Smooth muscle cell (in vitro differentiated cells): ENCODE results near the gene NR3C1. TPM values are rescaled to one million over a fixed set of nuclear protein-coding genes. Genes with fewer than 3 reads are reported as not detected.

Experiments used
- DNase-seq: peaks from one replicate; lab custom pipeline; 2025; ENCODE audit not compliant: unreplicated experiment; lab: John Stamatoyannopoulos, UW
- H2AFZ ChIP-seq: fragments of 200-600 bp; sonication (generic); 2 replicates; pipeline ENCODE4 v1.6.0; 2016; ENCODE audit warnings: antibody characterized with exemption, low read depth, mild to moderate bottlenecking
- H3F3A ChIP-seq: fragments of 200-600 bp; sonication (generic); 2 replicates; pipeline ENCODE4 v1.6.0; 2017; ENCODE audit warnings: antibody characterized with exemption, low read depth
- H3K27ac ChIP-seq: fragments of 200-600 bp; sonication (generic); 2 replicates; pipeline ENCODE4 v1.5.1; 2016; ENCODE audit warnings: low read depth, mild to moderate bottlenecking
- H3K27me3 ChIP-seq: fragments of 200-600 bp; sonication (generic); 2 replicates; pipeline ENCODE4 v1.6.1; 2016; ENCODE audit warnings: low read depth, mild to moderate bottlenecking
- H3K36me3 ChIP-seq: fragments of 200-600 bp; sonication (generic); 2 replicates; pipeline ENCODE4 v1.5.1; 2016; ENCODE audit warnings: low read depth
- H3K4me1 ChIP-seq: fragments of 200-600 bp; sonication (generic); 2 replicates; pipeline ENCODE4 v1.5.1; 2016; ENCODE audit warnings: low read depth
- H3K4me2 ChIP-seq: fragments of 200-600 bp; sonication (generic); 2 replicates; pipeline ENCODE4 v1.6.0; 2016; ENCODE audit warnings: mild to moderate bottlenecking
- H3K4me3 ChIP-seq: fragments of 200-600 bp; sonication (generic); 2 replicates; pipeline ENCODE4 v1.5.1; 2016; ENCODE audit warnings: mild to moderate bottlenecking
- H3K79me2 ChIP-seq: fragments of 200-600 bp; sonication (generic); 2 replicates; pipeline ENCODE4 v1.6.0; 2016; ENCODE audit warnings: low read depth, mild to moderate bottlenecking
- H3K9ac ChIP-seq: fragments of 200-600 bp; sonication (generic); 2 replicates; pipeline ENCODE4 v1.6.0; 2016; ENCODE audit warnings: low read depth
- H3K9me3 ChIP-seq: fragments of 200-600 bp; sonication (generic); replicated peaks from 2 replicates; pipeline ENCODE4 v1.5.1; 2016; ENCODE audit warnings: low read depth
- H4K20me1 ChIP-seq: fragments of 200-600 bp; sonication (generic); 2 replicates; pipeline ENCODE4 v1.6.0; 2016; ENCODE audit warnings: low read depth
- WGBS: methylation state at CpG from one replicate; pipeline ENCODE4 v1.1.7; 2016; ENCODE audit warnings: low lambda C conversion rate; 5-methylcytosine and 5-hydroxymethylcytosine counted together
- polyA plus RNA-seq: library from polyadenylated mRNA; unstranded; fragments of >200 nt; fragmentation: Nextera tagmentation; extraction: Ambion mirVana; gene quantifications from 2 replicates; pipeline ENCODE4 v1.2.1, GENCODE V29; 2016
- total RNA-seq: library from RNA; depleted of rRNA; stranded (reverse); fragments of >200 nt; gene quantifications from 2 replicates; pipeline ENCODE4 v1.2.3, GENCODE V29; 2014
- TF ChIP-seq, protein P1 (sequence below): fragments of 200-600 bp; sonication (generic); IDR thresholded peaks from 2 replicates; pipeline ENCODE4 v1.5.1; 2017; ENCODE audit warnings: borderline replicate concordance, mild to moderate bottlenecking, antibody characterized with exemption; ENCODE audit not compliant: insufficient read depth, poor library complexity, severe bottlenecking

NR3C1 gene
- total and polyA plus RNA-seq, 2 experiments from 2014 or later = 76.5 to 101 TPM

DNA sequence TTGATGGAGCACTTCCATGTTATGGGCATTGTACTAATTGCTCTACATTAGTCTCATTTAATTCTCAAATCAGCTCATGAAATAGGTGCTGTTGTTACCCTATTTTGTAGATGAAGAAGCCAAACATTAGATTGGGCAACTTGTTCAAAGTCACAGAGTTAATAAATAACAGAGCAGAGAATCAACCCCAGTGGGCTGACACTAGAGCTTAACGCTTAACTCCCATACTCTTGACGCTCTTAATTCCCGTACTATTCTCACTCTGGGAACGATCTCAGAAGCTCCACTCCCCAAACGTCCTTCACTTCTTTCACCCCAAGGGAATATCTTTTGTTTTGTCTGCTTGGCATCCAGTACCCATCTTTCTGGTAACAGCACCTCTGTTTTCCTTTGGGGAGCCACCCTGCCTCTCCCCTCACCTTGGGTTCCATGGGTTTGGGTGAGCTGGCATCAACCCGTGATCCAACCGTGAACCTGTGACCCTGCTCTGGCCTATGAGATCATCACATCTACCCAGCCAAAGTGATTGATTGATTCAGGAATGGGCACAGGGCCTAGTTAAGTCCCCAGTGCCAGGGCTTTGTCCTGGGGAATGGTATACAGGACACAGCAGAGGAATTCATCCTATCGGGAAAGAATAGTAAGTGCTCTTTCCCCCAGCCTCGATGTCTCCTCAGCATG is 169.2 kb downstream of the NR3C1 start:
- H3K4me1 ChIP-seq = peaks cover 3% of the 10 kb centered on the region
- 85% methylated on average over 9 of the region's 9 CpGs for WGBS

DNA sequence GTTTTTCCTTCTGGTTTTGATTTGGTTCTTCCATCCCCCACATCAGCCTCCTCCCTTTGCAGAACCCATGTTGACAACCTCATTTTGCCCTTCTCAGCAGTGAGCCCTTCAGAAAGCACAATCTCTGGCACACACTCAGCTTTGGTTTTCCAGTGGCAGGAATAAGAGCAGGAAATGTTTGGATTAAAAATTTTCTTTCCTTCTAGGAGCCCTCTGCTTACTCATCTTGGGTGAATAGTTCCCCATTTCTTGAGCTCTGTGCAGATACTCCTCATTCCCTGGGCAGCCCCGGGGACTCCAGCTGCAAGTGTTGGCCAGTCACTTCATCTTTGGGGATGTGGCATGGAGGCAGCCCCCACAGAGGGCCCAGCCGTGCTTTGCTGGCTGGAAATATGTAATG is 170.5 kb downstream of the NR3C1 start:
- Histone ChIP-seq H3K79me2 (no peaks in the 10 kb centered on the region), H3F3A (no peaks in the 10 kb centered on the region), H3K4me2 (no peak overlapping the region), H3K27ac (no peak overlapping the region), H3K4me1 (peaks cover 3% of the 10 kb centered on the region), H3K36me3 (no peaks in the 10 kb centered on the region), H3K27me3 (no peaks in the 10 kb centered on the region), H4K20me1 (no peaks in the 10 kb centered on the region), H3K9ac (no peak overlapping the region), H3K9me3 (no peaks in the 10 kb centered on the region), H3K4me3 (no peak overlapping the region), H2AFZ (no peak overlapping the region)
- no peak for DNase-seq
- WGBS = 75% methylated on average over 2 of the region's 2 CpGs
- TF ChIP-seq, protein P1, sequence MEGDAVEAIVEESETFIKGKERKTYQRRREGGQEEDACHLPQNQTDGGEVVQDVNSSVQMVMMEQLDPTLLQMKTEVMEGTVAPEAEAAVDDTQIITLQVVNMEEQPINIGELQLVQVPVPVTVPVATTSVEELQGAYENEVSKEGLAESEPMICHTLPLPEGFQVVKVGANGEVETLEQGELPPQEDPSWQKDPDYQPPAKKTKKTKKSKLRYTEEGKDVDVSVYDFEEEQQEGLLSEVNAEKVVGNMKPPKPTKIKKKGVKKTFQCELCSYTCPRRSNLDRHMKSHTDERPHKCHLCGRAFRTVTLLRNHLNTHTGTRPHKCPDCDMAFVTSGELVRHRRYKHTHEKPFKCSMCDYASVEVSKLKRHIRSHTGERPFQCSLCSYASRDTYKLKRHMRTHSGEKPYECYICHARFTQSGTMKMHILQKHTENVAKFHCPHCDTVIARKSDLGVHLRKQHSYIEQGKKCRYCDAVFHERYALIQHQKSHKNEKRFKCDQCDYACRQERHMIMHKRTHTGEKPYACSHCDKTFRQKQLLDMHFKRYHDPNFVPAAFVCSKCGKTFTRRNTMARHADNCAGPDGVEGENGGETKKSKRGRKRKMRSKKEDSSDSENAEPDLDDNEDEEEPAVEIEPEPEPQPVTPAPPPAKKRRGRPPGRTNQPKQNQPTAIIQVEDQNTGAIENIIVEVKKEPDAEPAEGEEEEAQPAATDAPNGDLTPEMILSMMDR = no peak

More for the DNA sequence above, 169.2 kb downstream of the NR3C1 start:
- no peak overlapping the region for H3K4me2 ChIP-seq
- no peaks in the 10 kb centered on the region for H3K27me3 ChIP-seq
- no peaks in the 10 kb centered on the region for H3F3A ChIP-seq
- DNase-seq = no peak
- H4K20me1 ChIP-seq = no peaks in the 10 kb centered on the region
- no peak overlapping the region for H3K4me3 ChIP-seq
- TF ChIP-seq, protein P1 = no peak
- H3K79me2 ChIP-seq = no peaks in the 10 kb centered on the region
- H3K9me3 ChIP-seq = no peaks in the 10 kb centered on the region
- H3K27ac ChIP-seq = no peak overlapping the region
- H3K9ac ChIP-seq = no peak overlapping the region
- H2AFZ ChIP-seq = no peak overlapping the region
- no peaks in the 10 kb centered on the region for H3K36me3 ChIP-seq

DNA sequence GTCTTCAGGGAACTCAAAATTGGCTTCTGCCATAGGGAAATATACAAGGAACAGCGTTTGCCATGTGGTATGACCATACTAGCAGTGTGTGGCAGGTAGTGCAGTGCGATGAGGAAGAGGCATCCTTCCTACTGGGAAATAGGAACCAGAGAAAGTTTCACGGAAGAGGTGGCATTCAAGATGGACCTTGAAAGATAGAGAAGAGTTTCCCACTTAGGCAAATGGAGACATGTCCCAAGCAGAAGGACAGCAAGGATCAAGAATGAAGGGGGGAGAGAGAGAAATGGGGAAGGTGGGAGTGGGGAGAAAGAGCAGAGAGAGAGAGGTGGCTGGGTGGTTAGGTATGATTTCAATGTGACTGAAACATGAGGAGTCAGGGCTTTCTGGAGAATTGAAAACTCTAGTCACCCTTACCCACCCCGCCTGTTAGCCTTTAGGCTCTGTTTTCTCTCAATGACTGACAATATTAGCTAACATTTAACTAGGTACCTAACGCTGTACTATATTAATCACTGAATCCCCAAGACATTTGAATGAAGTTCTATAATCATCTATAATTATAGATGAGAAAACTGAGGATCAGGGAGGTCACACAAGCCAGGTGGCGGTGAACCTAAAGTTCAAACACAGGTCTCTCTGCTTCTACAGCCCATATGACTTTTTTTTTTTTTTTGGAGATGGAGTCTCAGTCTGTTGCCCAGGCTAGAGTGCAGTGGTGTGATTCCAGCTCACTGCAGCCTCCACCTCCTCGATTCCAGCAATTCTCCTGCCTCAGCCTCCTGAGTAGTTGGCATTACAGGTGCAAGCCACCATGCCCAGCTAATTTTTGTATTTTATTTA is 171.3 kb downstream of the NR3C1 start:
- H3K4me1 ChIP-seq = peaks cover 3% of the 10 kb centered on the region
- H3K27ac ChIP-seq = no peak overlapping the region
- no peaks in the 10 kb centered on the region for H3K36me3 ChIP-seq
- no peak overlapping the region for H2AFZ ChIP-seq
- H3K9me3 ChIP-seq = no peaks in the 10 kb centered on the region
- WGBS = 94% methylated on average over 7 of the region's 7 CpGs
- H3F3A ChIP-seq = no peaks in the 10 kb centered on the region
- no peak for DNase-seq
- H3K27me3 ChIP-seq = no peaks in the 10 kb centered on the region
- H3K4me2 ChIP-seq = no peak overlapping the region
- H4K20me1 ChIP-seq = no peaks in the 10 kb centered on the region
- no peak overlapping the region for H3K9ac ChIP-seq
- no peaks in the 10 kb centered on the region for H3K79me2 ChIP-seq
- H3K4me3 ChIP-seq = no peak overlapping the region
- TF ChIP-seq, protein P1 = no peak
